ENCODE measurements around the gene TMEM205.

The TMEM205 gene

DNA sequence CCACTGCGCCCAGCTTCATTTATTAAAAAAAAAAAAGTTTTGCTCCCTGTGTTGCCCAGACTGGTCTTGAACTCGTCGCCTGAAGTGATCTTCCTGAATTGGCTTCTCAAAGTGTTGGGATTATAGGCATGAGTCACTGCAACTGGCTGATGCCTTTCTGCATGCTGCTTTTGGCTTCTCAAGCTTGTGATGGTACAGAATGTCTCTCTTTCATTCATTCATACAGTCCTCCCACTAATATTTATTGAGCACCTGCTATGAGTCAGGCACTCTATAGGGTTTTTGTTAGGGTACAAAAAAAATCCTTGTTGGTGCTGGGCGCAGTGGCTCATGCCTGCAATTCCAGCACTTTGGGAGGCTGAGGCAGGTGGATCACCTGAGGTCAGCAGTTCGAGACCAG lies 41.1 kb downstream of the TMEM205 start:
- Histone ChIP-seq H3K4me3 (ENCODE audit: low read depth, low read length) (no peak overlapping the region), H3K9ac (ENCODE audit: low read depth, low read length) (no peak overlapping the region), H3K4me1 (ENCODE audit: control insufficient read depth, insufficient read depth, low read length) (no peaks in the 10 kb centered on the region), H3K36me3 (ENCODE audit: control insufficient read depth, insufficient read depth, low read length) (no peaks in the 10 kb centered on the region), H3K9me3 (ENCODE audit: control insufficient read depth, insufficient read depth, low read length) (no peaks in the 10 kb centered on the region), H3K27me3 (ENCODE audit: control insufficient read depth, insufficient read depth, low read length) (no peaks in the 10 kb centered on the region)

DNA sequence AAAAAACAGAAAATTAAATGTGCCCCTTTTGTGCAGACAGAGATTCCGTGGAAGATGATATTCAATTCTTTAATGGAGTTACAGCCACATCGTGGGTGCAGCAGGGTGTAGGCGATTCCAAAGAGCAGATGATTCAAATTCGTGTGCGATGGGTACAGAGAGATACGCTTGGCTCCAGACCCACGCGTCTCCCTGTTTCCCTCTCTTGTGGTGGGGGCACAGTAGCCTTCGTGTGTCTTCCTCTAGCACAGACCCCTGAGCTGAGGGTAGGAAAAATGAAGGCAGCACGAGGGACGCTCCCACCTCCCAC lies 45.3 kb downstream of the TMEM205 start:
- H3K4me1 ChIP-seq (ENCODE audit: control insufficient read depth, insufficient read depth, low read length) = no peaks in the 10 kb centered on the region
- no peak overlapping the region for H3K9ac ChIP-seq (ENCODE audit: low read depth, low read length)
- no peaks in the 10 kb centered on the region for H3K9me3 ChIP-seq (ENCODE audit: control insufficient read depth, insufficient read depth, low read length)
- no peaks in the 10 kb centered on the region for H3K36me3 ChIP-seq (ENCODE audit: control insufficient read depth, insufficient read depth, low read length)
- no peaks in the 10 kb centered on the region for H3K27me3 ChIP-seq (ENCODE audit: control insufficient read depth, insufficient read depth, low read length)
- no peak overlapping the region for H3K4me3 ChIP-seq (ENCODE audit: low read depth, low read length)

DNA sequence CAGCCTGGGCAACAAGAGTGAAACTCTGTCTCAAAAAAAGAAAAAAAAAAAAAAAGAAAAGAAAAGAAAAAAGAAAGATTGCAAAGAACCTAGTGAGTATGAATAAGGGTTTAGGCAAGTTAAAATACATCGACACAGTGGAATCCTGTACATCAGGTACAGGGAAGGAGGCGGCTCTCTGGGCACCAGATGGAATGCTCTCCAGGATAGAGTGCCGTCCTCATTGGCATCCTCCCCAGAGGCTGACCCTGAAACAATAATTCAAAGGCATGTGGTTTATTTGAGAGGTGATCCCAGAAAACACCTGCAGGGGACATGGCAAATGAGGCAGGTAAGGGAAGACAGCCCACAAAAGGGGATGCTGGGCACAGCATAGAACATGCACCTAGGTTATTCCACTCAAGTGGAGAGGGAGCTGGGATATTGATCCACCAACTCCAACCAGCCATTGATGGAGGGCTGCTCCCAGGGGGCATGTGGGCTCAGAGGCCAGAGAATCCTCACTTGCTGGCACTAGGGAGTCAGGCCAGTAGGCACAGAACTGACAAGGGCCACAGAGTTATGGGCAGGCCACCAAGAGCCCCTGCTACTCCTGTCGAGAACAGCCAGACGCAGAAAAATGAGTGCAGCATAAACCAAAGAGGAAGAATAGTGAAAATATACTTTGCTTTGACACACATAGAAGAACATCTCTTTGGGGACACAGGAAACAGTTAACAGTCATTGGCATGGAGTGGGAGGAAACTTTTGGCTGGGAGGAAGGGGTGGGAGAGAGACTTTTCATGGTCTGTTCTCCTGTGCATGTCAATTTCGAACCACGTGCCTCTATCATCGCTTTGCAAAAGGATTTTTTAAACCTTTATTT lies 45.9 kb downstream of the TMEM205 start:
- no peak overlapping the region for H3K9ac ChIP-seq (ENCODE audit: low read depth, low read length)
- H3K36me3 ChIP-seq (ENCODE audit: control insufficient read depth, insufficient read depth, low read length) = no peaks in the 10 kb centered on the region
- no peaks in the 10 kb centered on the region for H3K4me1 ChIP-seq (ENCODE audit: control insufficient read depth, insufficient read depth, low read length)
- no peak overlapping the region for H3K4me3 ChIP-seq (ENCODE audit: low read depth, low read length)
- H3K27me3 ChIP-seq (ENCODE audit: control insufficient read depth, insufficient read depth, low read length) = no peaks in the 10 kb centered on the region
- H3K9me3 ChIP-seq (ENCODE audit: control insufficient read depth, insufficient read depth, low read length) = no peaks in the 10 kb centered on the region

DNA sequence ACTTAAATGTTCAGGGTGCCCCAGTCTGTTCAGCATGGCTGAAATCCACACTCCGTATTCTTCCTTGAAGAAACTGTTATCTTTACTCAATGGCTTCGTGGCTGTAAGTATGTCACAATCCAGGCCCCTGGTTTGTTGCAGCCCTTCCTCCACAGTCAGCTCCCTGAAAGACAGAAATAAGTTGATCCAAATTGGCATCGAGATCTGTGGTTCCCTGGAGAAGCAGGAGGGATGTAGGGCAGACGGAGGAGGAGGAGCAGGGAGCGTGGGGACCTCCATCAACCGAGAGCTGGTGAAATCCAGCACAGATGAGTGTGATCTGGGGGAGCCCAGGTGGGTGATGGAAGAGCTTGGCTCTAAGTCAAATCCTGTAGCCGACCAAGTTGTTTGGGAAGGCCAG lies 49.8 kb downstream of the TMEM205 start:
- H3K9ac ChIP-seq (ENCODE audit: low read depth, low read length) = no peak overlapping the region
- H3K4me3 ChIP-seq (ENCODE audit: low read depth, low read length) = no peak overlapping the region
- no peaks in the 10 kb centered on the region for H3K27me3 ChIP-seq (ENCODE audit: control insufficient read depth, insufficient read depth, low read length)
- no peaks in the 10 kb centered on the region for H3K4me1 ChIP-seq (ENCODE audit: control insufficient read depth, insufficient read depth, low read length)
- no peaks in the 10 kb centered on the region for H3K9me3 ChIP-seq (ENCODE audit: control insufficient read depth, insufficient read depth, low read length)
- H3K36me3 ChIP-seq (ENCODE audit: control insufficient read depth, insufficient read depth, low read length) = no peaks in the 10 kb centered on the region

DNA sequence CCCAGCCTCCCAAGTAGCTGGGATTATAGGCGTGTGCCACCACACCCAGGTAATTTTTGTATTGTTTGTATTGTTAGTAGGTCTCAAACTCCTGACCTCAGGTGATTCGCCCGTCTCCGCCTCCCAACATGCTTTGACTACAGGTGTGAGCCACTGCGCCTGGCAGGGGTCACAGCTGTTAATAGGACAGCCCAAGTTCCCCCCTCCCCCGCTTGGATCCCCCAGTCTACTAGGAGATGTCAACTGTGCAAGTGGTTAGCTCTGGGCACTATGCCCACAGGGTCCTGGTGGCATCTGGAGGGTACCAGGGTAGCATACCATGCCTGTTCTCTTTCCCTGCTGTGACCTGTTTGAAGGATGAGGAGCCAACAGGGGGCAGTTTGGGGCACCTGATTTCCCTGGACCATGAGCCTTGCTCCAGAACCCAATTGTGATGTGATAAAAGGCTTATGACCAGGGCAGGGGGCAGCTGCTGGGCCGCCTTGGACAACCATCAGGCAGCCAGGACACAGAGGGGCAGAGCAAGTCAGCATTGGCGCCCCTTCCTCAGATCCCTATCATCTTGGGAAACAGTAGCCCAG lies 50.3 kb downstream of the TMEM205 start, which contains the start of gene TSPAN16:
Gene TSPAN16, plus strand, starts transcription at position 496 of the 581 bp plus-strand sequence. CDS start 138 bp downstream, outside the sequence.
- Histone ChIP-seq H3K4me1 (ENCODE audit: control insufficient read depth, insufficient read depth, low read length) (no peaks in the 10 kb centered on the region), H3K36me3 (ENCODE audit: control insufficient read depth, insufficient read depth, low read length) (no peaks in the 10 kb centered on the region), H3K9ac (ENCODE audit: low read depth, low read length) (no peak within 1 kb of the TSS), H3K9me3 (ENCODE audit: control insufficient read depth, insufficient read depth, low read length) (no peaks in the 10 kb centered on the region), H3K4me3 (ENCODE audit: low read depth, low read length) (no peak within 1 kb of the TSS), H3K27me3 (ENCODE audit: control insufficient read depth, insufficient read depth, low read length) (no peaks in the 10 kb centered on the region)

DNA sequence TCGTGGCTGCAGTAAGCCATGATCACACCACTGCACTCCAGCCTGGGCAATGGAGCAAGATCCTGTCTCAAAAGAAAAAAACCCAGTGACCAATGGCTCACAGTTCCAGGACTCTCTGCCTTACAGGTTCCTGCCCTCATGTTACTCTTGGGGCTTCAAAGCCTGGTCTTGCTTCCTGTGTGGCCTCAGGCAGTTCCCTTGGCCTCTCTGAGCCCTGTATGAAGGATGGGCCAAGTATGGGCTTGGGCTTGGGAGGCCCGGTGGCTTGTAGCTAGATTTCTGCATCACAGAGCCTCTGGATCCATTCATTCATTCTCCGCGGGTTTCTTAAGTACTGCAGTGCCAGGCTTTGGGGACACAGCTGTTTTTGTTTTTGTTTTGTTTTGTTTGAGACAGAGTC lies 50.9 kb downstream of the TMEM205 start:
- no peaks in the 10 kb centered on the region for H3K4me1 ChIP-seq (ENCODE audit: control insufficient read depth, insufficient read depth, low read length)
- H3K27me3 ChIP-seq (ENCODE audit: control insufficient read depth, insufficient read depth, low read length) = no peaks in the 10 kb centered on the region
- H3K9me3 ChIP-seq (ENCODE audit: control insufficient read depth, insufficient read depth, low read length) = no peaks in the 10 kb centered on the region
- H3K9ac ChIP-seq (ENCODE audit: low read depth, low read length) = no peak overlapping the region
- no peak overlapping the region for H3K4me3 ChIP-seq (ENCODE audit: low read depth, low read length)
- no peaks in the 10 kb centered on the region for H3K36me3 ChIP-seq (ENCODE audit: control insufficient read depth, insufficient read depth, low read length)

DNA sequence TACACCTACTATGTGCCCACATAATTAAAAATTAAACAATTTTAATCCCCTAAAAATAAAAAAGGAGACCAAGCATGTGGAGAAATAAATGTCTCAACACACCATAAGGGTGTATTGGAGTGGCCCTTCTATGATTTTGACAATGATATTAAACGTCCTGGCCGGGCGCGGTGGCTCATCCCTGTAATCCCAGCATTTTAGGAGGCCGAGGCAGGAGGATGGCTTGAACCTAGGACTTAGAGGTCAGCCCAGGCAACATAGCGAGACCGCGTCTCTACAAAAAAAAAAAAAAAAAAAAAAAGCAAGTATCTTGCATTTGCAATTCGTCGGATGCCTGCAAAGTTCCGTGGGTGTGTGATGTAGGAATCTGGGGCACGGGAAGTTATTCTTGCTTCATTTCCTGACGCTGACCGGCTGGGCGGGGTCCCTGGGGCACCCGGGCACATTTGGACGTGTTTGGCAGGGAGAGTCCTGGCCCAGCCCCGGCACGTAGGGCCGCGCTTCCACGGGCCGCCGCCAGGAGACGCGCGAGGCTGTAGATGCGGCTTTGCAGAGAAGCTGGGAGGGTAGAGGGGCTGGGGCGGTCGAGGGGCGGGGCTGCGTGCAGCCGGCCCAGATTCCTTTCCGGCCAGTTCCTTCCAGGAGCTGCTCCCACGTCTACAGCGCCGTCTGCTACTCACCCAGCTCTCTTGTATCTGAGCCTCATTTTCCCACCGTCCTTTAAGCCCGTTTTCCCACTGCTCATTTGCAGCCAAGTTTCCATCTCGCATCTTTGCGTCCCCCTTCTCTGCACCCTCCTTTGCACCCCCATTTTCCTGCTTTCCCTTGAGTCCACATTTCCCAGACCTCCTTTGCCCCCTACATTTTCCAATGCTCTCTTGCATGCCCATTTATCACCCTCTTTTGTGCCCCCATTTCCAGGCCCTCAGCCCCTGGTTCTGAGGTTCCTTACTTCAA lies 52.4 kb downstream of the TMEM205 start:
- Histone ChIP-seq H3K36me3 (ENCODE audit: control insufficient read depth, insufficient read depth, low read length) (no peaks in the 10 kb centered on the region), H3K9me3 (ENCODE audit: control insufficient read depth, insufficient read depth, low read length) (no peaks in the 10 kb centered on the region), H3K4me3 (ENCODE audit: low read depth, low read length) (peak overlapping the region; percentile 47), H3K9ac (ENCODE audit: low read depth, low read length) (no peak overlapping the region), H3K4me1 (ENCODE audit: control insufficient read depth, insufficient read depth, low read length) (no peaks in the 10 kb centered on the region), H3K27me3 (ENCODE audit: control insufficient read depth, insufficient read depth, low read length) (no peaks in the 10 kb centered on the region)

Data from iPS-15b (cell line).